Activated T-cell treated with anti-CD3 and anti-CD28 coated beads, Interleukin-2, amount 50 U/mL, for 1 hour (primary cell): Measurements from ENCODE around the gene NPAS3.

Source experiments
- DNase-seq: peaks from one replicate; pipeline ENCODE4 v3.0.0-alpha.2; 2020

NPAS3 gene

GRCh38 chr14:33736979-33737378 is 798.3 kb downstream of the NPAS3 start:
- DNase-seq, result no peak

GRCh38 chr14:33737446-33737845 is 798.8 kb downstream of the NPAS3 start:
- no peak for DNase-seq

- DNase-seq, result no peak
These were observed 799.4 kb downstream of the NPAS3 start for GRCh38 chr14:33738029-33738428.

- no peak for DNase-seq
These were observed 799.8 kb downstream of the NPAS3 start for GRCh38 chr14:33738491-33738890.

DNA sequence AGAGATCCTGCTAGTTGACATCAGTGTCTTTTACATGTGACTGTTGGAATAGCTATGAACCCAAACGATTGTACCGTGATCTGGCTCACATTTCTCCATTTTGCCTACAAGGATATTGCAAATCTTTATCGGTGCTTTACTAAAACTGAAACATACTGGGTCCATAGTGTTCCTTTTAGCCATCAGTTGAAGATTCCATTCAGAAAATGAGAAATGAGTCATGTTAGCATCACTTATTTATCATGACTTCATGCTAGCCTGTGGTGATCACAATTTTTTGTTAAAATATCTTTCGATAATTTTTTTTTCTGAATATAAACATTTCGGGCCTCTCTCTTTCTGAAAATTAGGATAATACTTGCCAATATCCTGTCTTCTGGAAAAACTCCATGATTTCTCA is 801.9 kb downstream of the NPAS3 start:
- DNase-seq, result no peak

DNA sequence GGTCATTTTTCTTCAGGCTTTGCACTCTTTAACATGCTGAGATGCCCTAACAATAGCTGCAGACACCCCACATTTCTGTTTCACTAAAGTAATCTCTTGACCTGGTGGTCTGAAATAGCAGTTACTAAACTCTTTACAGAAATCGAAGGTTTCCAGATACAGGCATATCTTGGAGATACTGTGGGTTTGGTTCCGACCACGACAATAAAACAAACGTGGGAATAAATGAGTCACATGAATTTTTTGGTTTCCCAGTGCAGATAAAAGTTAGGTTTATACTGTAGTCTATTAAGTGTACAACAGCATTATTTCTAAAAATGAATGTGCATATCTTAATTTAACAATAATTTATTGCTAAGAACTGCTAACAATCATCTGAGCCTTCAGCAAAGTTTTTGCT is 803.5 kb downstream of the NPAS3 start:
- no peak for DNase-seq

GRCh38 chr14:33745163-33745562 is 806.5 kb downstream of the NPAS3 start:
- no peak for DNase-seq

DNA sequence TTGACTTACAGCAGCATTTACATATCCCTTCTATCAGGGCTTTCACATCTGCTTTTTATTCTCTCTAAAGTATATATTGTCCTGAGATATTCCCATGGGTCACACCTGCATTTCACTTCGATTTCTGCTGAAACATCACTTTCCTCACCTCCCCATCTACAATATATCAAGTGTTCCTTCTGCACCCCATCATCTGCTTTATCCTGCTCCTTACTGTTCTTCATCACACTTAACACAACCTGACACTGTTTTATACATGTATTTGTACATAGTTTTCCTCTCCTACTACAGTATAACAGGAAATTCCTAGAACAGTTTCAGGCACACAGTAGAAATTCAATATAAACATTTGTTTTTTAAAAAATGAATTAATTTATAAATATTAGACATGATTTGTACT is 809.1 kb downstream of the NPAS3 start:
- DNase-seq, result no peak

- DNase-seq, result no peak
These were observed 815.6 kb downstream of the NPAS3 start for GRCh38 chr14:33754261-33754660.

DNA sequence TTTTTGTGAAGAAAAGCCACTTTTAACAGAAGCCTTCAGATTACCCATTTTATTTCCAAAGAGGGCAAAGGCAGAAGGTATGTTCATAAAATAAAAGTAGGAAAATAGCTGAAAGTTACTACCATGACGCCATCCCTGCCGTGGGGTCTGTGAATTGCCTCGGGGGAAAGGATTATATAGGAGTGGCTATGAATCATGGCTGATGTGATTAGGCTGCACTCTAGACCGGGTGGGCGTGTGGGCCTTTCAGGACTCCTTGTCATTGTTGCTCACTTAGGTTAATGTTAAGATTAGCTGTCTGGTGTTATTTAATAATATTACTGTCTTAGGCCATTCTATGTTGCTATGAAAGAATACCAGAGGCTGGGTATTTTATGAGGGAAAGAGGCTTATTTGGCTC is 816.7 kb downstream of the NPAS3 start:
- DNase-seq, result no peak

- DNase-seq, result no peak
These were observed 818.2 kb downstream of the NPAS3 start for GRCh38 chr14:33756833-33757232.

- DNase-seq, result no peak
These were observed 819.9 kb downstream of the NPAS3 start for GRCh38 chr14:33758547-33758946.

DNA sequence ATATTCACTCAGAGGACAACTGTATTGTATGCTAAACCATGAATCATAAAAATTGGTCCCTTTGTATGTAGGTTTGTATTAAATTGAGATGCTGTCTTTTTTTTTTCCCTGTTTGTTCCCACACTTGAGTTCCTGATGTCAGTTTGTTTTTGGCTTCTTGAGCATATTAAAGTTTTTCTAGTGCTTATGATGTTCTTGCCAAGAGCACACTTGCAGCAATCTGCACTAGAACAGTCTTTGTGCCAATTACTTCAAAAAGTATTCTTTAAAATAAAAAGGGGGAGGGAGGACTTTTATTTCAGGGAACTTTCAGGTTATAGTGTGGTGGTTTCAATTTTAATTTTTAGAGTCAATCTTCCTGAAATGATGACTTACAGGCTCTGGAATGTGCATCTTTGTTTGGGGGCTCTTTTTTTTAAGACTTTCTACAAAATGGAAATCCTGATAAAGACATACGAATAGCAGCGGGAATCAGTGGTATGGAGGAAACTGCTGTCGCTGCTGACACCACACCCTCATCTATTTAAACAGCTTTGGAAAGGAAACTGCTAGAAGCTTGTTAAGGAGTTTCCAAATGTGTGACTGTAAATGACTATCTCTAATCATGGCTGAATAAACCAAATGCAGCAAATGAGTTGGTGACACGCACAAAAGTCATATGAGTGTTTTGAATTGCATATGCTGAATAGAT is 823.6 kb downstream of the NPAS3 start:
- no peak for DNase-seq

DNA sequence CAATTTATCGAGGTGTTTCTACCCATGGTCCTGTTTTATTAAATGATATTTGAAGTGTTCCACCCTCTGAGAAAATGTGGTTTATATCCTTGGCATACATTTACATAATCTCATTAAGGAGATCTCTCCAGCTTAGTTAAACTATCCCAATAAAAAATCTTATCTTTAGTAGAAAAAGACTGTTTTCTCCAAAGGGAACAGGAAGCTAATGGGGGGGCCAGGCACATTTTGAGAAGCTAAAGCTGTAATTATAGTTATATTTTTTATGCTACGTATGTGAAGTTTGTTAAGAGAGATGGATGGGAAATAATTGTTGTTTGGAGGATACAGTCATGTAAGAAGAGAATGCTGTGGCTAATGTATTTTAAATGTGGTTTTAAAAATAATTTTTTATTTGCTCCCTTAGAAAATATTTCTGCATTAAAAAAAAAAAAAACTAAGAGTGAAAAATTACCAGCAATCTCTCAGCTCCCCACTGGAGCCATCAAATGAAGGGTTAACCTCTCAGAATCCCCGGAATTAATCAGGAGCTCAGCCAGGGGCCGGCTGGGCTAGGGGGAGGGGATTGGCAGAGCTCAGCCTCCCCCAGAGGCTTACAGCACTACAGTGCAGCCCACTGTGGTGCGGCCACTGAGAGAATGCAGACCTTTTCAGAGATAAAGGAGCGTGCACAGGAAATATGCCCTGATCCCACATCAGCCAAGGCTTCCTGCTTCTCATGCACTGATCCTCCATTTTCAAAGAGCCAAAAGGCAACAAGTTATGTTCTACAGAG is 826.4 kb downstream of the NPAS3 start:
- DNase-seq, result no peak

DNA sequence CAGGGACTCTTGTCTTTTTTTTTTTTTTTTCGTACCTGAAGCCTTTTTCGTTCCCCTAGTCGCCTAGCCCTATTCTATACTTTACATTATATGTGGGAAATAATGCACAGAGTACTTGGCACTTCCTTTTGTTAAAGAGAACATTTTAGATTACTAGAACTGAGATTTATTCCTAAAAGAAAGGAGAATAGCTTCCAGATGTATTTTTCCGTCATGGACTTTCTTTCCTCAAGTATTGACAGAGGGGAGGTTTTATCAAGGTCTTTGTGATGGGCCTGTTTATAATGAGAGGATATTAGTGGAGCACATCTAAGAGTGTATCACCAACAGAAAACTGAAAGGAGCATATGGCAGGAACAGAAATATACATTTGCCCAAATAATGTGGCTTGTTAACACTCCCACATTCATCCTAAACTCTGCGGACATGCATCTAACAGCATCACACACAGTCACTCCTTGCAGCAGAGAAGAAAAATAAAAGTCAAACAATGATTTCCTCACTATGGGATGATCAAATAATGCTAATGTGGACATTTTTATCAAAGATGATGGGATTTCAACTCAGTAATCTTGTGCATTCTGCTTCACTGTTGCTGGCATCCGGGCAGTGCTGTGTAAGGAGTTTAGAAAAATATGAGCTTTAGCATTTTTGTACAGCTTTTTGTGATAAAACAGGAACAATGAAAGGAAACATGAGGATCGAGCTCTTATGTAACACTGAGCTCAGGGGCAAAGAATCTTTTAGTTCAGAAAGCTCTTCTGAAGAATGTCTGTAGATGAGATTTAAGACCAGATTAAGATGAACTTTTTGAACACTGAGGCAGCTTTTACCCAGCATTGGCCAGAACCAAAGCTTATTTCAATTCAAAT is 829.1 kb downstream of the NPAS3 start:
- no peak for DNase-seq

- no peak for DNase-seq
These were observed 829.8 kb downstream of the NPAS3 start for GRCh38 chr14:33768458-33768830.

DNA sequence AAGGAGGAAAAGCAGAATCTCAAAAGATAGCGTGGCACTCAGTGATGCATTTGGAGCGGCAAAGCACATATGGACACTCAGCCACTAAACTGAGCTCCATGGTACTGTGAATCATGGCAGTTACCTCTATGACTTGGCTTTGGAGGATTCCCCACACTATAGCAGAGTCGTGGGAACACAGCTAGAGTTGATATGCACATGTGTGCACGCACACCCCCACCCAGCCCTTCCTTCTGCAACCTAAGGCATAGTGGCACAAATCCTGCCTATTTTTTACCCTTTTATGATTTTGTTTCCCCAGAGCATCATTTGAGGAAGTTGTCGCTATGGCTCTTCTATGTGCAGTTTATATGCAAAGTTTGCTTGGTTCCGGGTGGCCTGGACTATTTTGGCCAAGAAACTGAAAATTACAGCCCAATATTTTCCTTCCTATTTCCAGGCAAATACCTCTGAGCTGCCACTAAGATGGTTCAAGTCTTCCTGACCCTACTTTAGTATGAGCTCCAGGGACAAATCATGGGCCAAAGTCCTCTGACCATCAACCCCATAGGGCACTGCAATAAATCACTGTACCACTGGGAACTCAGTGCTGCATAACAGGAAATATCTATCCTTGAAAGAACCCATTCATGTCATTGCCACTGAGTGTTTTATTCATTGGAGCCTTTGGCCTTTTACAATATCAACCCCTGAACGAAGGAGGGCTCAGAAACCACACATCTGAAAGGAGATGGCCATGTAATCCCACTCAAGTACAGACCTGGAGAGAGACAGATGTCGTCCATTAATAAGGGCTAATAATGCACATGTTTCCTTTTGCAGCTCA is 834.7 kb downstream of the NPAS3 start:
- DNase-seq, result no peak

DNA sequence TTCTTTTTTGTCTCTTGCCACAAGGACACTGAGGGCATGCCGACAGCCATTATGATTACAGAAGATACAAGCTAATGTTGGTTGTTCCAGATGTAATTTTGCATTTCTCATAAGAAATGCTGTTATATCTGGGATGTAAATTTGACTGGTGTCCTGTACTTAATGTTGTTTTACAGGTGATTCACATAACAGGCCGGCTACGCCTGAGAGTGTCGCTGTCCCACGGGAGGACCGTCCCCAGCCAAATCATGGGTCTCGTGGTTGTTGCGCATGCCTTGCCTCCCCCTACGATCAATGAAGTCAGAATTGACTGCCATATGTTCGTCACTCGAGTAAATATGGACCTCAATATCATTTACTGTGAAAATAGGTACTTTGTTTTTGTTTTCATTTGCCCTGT is 835.5 kb downstream of the NPAS3 start:
- no peak for DNase-seq

DNA sequence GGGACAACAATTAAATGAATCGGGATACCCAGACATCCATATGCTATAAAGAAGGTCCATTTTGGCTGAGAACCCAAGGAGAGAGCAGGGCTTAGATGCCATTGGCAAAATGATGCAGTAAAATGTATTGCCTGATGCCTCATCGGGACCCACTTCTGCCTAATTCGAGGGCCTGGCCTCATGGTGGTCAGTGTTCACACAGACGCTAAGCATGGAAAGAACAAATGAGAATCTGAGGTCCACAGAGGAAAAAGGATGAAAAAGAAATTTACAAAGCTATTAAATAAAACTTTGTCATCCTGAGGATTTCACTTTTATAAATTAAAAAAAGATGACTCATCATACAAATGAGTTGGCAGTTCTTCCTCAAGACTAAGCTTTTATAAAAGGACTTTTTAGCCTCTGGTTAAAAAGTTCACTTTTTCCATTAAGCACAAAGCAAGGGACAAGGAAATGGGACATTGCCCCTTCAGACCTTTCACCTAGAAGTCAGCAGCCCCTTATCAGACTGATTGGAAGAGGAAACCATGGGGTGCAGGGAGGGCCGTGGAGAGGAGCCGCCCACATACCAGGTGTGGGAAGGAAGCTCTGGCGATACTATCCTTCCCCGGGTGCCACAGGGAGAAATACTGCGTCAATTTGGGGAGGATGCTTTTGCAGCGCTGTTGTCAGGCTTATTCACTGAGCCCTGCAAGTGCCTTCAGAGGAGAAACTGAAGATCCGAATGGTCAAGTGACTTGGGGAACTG is 836.2 kb downstream of the NPAS3 start:
- no peak for DNase-seq

DNA sequence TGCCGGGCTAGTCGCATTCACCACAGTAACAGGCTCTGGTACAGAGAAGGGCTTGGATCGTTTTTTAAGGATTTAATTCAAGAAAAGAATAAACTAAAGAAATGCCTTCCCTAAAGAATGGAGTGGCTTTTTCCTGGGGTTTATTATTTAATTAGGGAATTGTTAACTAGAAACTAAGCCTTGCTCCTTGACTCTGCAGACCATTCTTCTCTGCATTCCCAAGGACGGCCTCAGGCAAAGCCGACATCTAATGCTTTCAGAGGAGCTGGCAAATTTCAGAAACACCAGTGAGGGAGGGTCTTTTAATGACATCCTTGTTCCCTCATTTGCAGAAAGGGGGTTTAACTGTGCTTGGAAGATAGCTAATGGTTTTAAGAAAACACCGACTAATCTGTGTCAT is 838.2 kb downstream of the NPAS3 start:
- DNase-seq, result no peak

GRCh38 chr14:33777681-33778080 is 839.0 kb downstream of the NPAS3 start:
- DNase-seq, result no peak

GRCh38 chr14:33780035-33780434 is 841.4 kb downstream of the NPAS3 start:
- no peak for DNase-seq
